HEK293 (cell line): ENCODE data around the gene APCDD1L.

Experiments
- CTCF ChIP-seq: fragments of 450-650 bp; formaldehyde crosslinking; IDR thresholded peaks from 2 replicates; pipeline ENCODE4 v1.5.1; 2016; ENCODE audit warnings: missing biosample characterization, missing genetic modification characterization
- HOXA7 ChIP-seq: sonication (generic); formaldehyde crosslinking; IDR thresholded peaks from 2 replicates; pipeline ENCODE4 v1.8.1; 2022; ENCODE audit warnings: missing genetic modification reagents, borderline replicate concordance
- YY1 ChIP-seq: fragments of 450-650 bp; formaldehyde crosslinking; IDR thresholded peaks from 2 replicates; pipeline ENCODE4 v1.5.1; 2018; ENCODE audit warnings: missing biosample characterization, missing genetic modification characterization
- ZBTB1 ChIP-seq: fragments of 450-650 bp; formaldehyde crosslinking; IDR thresholded peaks from 2 replicates; pipeline ENCODE4 v1.5.1; 2016; ENCODE audit warnings: missing biosample characterization, missing genetic modification characterization
- ZBTB48 ChIP-seq: fragments of 450-650 bp; formaldehyde crosslinking; IDR thresholded peaks from 2 replicates; pipeline ENCODE4 v1.5.1; 2016; ENCODE audit warnings: missing biosample characterization, missing genetic modification characterization
- ZNF121 ChIP-seq: fragments of 450-650 bp; formaldehyde crosslinking; IDR thresholded peaks from 2 replicates; pipeline ENCODE4 v1.5.1; 2016; ENCODE audit warnings: missing biosample characterization, missing genetic modification characterization
- ZNF157 ChIP-seq: fragments of 450-650 bp; formaldehyde crosslinking; IDR thresholded peaks from 2 replicates; pipeline ENCODE4 v1.5.1; 2016; ENCODE audit warnings: missing biosample characterization, missing genetic modification characterization
- ZNF202 ChIP-seq: fragments of 450-650 bp; formaldehyde crosslinking; IDR thresholded peaks from 2 replicates; pipeline ENCODE4 v1.5.1; 2016; ENCODE audit warnings: missing biosample characterization, missing genetic modification characterization, borderline replicate concordance
- ZNF311 ChIP-seq: fragments of 450-650 bp; formaldehyde crosslinking; IDR thresholded peaks from 2 replicates; pipeline ENCODE4 v1.5.1; 2017; ENCODE audit warnings: missing biosample characterization, missing genetic modification characterization, borderline replicate concordance
- ZNF423 ChIP-seq: fragments of 450-650 bp; formaldehyde crosslinking; IDR thresholded peaks from 2 replicates; pipeline ENCODE4 v1.5.1; 2016; ENCODE audit warnings: missing biosample characterization, missing genetic modification characterization
- ZSCAN16 ChIP-seq: fragments of 450-650 bp; formaldehyde crosslinking; IDR thresholded peaks from 2 replicates; pipeline ENCODE4 v1.5.1; 2016; ENCODE audit warnings: missing biosample characterization, missing genetic modification characterization

DNA sequence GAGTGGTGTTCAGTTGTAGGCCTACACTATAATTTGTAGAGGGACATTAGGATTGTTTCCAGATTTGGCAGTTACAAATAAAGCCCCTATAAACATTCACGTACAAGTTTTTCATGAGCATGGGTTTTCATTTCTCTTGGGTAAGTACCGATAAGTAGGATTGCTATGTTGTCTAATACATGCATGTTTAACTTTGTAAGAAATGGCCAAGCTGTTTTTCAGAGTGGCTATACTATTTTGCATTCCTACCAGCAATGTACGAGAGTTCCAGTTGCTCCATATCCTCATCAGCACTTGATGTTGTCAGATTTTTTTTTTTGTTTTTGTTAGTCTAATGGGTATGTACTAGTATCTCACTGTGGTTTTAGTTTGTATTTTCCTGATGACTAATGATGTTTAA, 11.2 kb upstream of the APCDD1L start:
- no peak for TF ChIP-seq YY1 (tag by site-specific recombination)
- TF ChIP-seq ZBTB48: no peak
- TF ChIP-seq HOXA7 (CRISPR knock-in tag): no peak
- no peak for TF ChIP-seq CTCF (tag by site-specific recombination)
- no peak for TF ChIP-seq ZNF311
- TF ChIP-seq ZNF157 (tag by site-specific recombination): no peak
- TF ChIP-seq ZNF202: no peak
- TF ChIP-seq ZNF423 (tag by site-specific recombination): no peak
- no peak for TF ChIP-seq ZNF121 (tag by site-specific recombination)
- no peak for TF ChIP-seq ZBTB1 (tag by site-specific recombination)
- TF ChIP-seq ZSCAN16 (tag by site-specific recombination): no peak
